Measurements from ENCODE around the gene NID1.
"Not testable (repeated sequence)": the region's sequence is repeated elsewhere in the genome, so short reads cannot be mapped to it uniquely, and the experiment has no call there.

NID1 gene

DNA sequence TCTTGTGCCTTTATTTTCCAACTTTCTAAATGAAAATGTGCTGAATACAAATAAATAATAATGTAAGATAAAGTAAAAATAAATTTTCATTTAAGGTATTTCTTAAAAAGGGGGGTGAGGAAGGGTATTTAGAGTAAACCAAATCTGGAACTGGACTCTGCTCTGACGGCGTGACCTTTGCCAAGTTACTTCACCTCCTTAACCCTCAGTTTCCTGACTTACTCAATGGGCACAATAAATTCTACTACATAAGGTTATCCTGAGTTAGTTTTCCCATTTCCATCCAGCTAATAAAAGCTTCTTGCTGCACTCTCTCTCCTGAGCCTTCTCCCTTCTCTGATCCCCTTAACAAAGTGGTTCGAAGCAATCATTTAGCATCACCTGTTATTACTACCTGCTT, 93.9 kb downstream of the NID1 start:
- no peak for DNase-seq (ENCODE audit: low read depth, low spot score)

DNA sequence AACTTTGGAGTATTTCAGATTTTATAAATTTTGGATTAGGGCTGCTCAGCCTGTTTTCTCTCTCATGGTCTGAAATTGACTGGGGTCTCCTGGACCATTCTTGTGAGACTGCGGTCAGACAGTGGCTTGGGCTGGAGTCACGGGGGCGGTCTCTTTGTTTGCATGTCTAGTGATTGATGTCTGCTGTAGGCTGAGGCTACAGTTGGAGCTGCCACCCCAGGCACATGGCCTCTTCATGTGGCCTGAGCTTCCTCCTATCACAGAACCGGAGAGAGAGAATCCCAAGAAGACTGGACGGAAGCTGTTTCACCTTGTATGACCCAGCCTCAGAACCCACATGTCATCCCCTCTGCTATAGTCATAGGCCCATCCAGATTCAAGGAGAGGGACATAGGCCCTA, 96.1 kb downstream of the NID1 start:
- no peak for DNase-seq (ENCODE audit: low read depth, low spot score)

GRCh38 chr1:235966134-235966533, 98.8 kb downstream of the NID1 start:
- DNase-seq (ENCODE audit: low read depth, low spot score): not testable (repeated sequence)

GRCh38 chr1:235960809-235961208, 104.1 kb downstream of the NID1 start:
- no peak for DNase-seq (ENCODE audit: low read depth, low spot score)

DNA sequence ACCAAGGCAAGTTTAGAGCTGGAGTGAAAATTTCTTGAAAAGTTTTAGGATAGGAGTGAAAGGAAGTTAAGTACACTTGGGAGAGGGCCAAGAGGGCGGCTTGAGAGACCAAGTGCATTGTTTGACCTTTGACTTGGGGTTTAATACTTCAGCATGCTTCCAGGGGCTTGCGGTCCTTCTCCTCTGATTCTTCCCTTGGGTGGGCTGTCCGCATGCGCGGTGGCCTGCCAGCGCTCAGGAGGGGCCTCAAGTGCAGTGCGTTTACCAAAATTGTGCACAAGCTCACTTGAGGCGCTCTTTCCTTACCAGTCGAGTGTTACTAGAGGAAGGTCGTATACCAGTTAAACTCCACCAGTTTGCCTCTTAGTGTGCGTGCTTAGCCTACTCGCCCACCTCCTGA, 106.9 kb downstream of the NID1 start:
- DNase-seq (ENCODE audit: low read depth, low spot score): no peak

GRCh38 chr1:235955777-235956176, 109.1 kb downstream of the NID1 start:
- no peak for DNase-seq (ENCODE audit: low read depth, low spot score)

- no peak for DNase-seq (ENCODE audit: low read depth, low spot score)
These were observed 110.3 kb downstream of the NID1 start for GRCh38 chr1:235954306-235955283.

- no peak for DNase-seq (ENCODE audit: low read depth, low spot score)
These were observed 111.1 kb downstream of the NID1 start for GRCh38 chr1:235953801-235954200.

DNA sequence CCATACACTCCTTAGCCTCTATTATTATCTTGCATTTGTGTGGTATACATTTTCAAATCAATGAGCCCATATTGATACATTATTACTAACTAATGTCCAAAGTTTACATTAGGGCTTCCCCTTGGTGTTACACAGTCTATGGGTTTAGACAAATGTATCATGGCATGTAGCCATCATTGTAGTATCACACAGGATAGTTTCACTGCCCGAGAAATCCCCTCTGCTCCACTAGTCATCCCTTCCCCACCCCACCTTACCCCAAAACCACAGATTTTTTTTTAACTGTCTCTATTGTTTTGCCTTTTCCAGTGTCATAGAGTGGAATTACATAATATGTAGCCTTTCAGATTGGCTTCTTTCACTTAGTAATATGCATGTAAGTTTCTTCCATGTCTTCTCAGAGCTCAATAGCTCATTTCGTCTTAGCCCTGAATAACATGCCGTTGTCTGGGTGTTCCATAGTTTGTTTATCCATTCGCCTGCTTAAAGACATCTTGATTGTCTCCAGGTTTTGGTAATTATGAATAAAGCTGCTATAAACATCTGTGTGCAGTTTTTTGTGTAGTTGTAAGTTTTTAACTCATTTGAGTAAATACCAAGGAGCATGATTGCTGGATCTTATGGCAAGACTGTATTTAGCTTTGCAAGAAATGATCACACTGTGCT, 111.8 kb downstream of the NID1 start:
- no peak for DNase-seq (ENCODE audit: low read depth, low spot score)

DNA sequence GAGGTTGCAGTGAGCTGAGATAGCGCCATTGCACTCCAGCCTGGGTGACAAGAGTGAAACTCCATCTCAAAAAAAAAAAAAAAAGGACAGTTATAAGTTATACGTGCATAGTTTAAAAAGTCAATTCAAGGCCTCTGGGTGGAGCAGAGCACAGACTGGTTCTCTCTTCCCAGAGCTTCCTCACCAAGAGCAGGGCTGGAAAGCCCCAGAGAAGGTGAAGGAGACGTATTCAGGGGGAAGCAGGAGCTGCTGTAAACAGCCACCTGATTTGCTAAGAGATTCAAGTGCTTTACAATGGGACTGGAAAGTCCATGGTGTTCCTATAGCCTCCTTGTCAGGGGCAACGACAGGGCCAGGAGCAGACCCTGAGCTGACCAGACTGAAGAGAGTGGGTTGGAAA, 113.2 kb downstream of the NID1 start:
- no peak for DNase-seq (ENCODE audit: low read depth, low spot score)

DNA sequence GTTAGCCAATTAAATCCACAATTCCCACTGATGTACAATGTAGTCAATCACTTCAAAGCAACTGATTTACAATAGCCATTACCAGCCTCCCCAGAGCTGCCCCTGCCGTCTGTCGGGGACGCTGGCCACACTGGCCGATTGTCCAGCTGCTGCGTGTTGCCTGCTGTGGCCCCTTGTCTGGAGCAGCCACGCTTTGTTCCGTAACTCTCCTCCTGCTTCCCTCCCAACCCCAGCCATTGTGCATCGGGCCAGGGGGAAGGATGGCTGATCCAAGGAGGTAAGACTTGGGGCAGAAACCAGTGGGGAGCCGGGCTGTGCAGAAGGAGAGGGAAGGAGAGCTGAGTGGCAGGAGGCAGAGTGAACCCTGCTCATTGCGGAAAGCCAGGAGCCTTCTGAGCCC, 114.6 kb downstream of the NID1 start:
- DNase-seq (ENCODE audit: low read depth, low spot score): no peak

DNA sequence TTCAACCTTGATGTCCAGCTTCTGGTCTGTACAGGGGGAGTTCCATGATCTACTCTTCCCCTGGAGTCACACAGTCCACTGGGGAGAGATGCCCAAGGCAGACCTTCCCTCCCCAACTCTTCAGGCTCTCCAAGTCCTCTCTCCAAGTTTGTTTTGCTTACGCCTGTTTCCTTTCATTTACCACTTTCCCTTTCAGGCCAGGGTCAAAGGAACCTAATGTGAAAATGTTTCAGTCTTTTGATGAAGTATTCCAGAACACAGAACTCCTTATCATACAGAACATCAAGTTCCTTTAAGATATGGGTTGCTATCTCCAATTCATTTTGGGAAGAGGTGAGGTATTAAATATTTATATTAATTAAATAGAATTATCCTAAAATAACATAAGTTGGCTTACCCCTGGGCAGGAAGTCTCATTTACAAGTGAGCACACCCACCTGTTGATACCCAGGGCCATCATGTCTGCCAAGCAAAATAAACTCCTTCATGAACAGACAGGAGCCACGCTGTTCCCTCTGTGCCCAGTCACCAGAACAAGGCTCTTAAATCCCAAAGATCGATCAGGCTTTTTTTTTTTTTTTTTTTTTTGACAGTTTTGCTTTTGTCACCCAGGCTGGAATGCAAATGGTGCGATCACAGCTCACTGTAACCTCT, 116.0 kb downstream of the NID1 start:
- no peak for DNase-seq (ENCODE audit: low read depth, low spot score)

DNA sequence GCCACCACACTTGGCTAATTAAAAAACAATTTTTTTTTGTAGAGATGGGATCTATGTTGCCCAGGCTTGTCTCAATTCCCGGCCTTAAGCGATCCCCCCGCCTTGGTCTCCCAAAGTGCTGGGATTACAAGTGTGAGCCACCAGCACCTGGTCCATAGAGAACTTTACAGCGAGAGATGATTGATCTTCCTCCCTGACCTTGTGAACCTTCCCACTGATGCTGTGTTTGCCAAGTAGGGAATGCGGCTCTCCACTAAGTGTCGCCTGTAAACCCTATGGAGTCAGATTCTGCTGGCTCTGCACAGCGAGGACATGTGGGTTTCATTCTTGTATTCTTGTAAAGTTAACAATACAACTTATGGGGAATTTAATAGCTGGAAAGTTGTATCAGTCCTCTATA, 116.9 kb downstream of the NID1 start:
- no peak for DNase-seq (ENCODE audit: low read depth, low spot score)

GRCh38 chr1:235946571-235946981, 118.3 kb downstream of the NID1 start:
- DNase-seq (ENCODE audit: low read depth, low spot score): no peak

DNA sequence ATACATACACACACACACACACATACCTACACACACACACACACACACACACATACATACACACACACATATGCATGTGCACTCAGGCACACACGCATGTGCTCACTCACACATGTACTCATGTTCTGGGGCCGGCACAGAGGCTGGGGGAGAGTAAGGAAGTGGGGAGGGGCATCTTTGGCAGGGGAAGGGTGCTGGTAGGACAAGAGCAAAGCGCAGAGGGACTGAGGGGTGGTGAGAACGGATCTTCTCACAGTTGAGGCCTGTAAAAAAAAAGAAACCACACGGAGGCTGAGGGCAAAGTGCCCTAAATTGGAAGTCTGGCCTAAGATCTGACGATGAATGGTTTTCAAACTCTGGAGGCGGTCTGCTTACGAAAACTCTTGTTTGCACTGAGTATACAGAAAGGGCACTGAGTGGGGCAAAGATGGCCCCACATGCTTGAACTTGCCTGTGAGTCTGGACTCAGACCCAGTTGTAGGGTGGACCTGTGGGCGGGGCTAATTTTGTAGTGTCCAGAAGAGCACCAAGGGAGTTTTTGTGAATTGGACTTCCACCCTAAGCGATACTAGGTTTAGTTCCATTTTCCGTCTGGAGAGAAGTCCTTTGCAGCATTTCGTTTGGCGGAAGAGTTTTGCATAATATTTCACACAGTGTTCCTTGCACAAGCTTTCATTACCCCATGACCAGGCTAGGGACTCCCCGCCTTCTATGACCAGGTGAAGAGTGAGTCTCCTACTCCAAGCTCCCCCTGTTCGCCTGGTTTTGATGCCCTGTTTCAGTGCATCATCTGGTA, 118.9 kb downstream of the NID1 start:
- DNase-seq (ENCODE audit: low read depth, low spot score): no peak

DNA sequence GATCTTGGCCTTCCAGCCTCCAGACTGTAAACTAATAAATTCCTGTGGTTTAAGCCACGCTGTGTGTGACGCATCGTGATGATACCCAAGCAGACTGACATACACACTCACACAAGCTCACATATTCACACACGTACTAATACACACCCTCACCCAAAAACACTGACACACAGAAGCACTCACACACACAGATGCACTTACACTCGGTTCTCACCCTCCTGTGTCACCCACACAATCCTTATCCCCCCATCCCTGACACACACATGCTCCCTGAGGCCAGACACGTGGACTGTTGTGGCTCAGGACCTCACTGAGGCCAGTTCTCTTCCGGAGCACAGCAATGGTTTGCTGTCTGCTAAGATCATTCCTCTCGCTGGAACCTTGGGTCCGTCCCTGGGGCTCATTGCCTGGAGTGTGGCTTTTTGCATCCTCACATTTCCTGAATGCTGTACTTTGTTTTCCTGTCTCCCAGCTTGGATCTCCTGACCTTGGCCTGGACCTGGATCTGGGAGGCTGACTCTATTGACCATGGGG, 121.2 kb downstream of the NID1 start:
- DNase-seq (ENCODE audit: low read depth, low spot score): peak; percentile 84

- DNase-seq (ENCODE audit: low read depth, low spot score): no peak
These were observed 121.8 kb downstream of the NID1 start for GRCh38 chr1:235942979-235943575.

DNA sequence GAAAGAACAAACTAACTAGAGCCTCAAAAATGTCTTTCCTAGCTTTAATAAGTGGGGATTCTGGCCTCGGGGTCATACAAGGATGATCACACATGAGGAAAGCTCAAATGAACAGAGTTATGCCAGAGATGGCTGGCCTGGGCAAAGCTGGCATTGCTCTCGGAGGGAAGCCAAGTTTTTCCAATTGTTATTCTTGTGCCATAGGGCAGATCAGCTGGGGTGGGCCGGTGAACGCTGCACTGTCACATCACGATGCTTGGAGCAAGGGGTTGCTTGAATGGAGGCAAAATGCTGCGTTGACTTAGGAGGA, 122.3 kb downstream of the NID1 start:
- no peak for DNase-seq (ENCODE audit: low read depth, low spot score)

DNA sequence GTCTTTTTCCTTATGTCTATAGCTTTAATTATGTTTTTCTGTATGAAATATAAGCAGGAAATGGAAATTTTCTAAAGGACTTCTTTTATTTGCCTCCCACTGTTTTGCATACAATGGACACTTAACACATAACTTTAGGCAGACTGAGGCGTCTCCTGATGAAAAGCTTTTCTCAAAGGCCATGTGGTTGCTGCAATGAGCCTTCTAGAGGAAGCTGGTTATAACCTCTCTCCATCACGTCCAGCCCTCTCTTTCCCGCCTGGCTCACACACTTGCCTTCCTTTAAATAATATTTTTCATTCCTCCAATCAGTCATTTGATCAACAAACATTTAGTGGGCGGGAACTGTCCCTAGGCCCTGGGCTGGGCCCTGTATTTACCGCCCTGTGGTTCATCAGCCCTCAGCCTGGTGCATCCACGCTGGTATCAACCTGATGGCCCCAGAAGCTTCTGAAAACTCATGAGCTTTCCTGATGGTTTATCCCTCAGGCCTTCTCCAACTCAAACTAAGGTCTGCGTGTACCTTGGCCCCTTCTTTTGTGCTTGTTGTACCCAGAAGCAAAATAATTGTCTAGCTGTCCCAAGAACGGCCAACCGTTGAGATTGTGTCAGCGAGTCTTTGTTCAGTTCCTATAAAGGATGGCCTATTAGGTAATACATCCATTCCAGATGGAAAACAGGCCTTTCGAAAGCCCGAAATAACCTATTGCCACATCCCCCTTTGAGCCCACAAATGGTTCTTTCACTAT, 122.8 kb downstream of the NID1 start:
- DNase-seq (ENCODE audit: low read depth, low spot score): no peak

- no peak for DNase-seq (ENCODE audit: low read depth, low spot score)
These were observed 124.6 kb downstream of the NID1 start for GRCh38 chr1:235940285-235940684.

GRCh38 chr1:235939480-235939775, 125.5 kb downstream of the NID1 start:
- no peak for DNase-seq (ENCODE audit: low read depth, low spot score)
